Loucy (cell line): ENCODE measurements around the gene SERPINB1.

ENCODE experiments used
- EZH2phosphoT487 ChIP-seq: fragments of 200-600 bp; IDR thresholded peaks from 2 replicates; pipeline ENCODE4 v1.6.1; 2018; ENCODE audit warnings: antibody characterized with exemption, mild to moderate bottlenecking, moderate library complexity, borderline replicate concordance
- TF ChIP-seq, protein P1 (sequence below): fragments of 200-600 bp; sonication (generic); conservative IDR thresholded peaks from 2 replicates; pipeline ENCODE4 v1.5.1; 2014; ENCODE audit warnings: mild to moderate bottlenecking, antibody characterized with exemption, low read length

DNA sequence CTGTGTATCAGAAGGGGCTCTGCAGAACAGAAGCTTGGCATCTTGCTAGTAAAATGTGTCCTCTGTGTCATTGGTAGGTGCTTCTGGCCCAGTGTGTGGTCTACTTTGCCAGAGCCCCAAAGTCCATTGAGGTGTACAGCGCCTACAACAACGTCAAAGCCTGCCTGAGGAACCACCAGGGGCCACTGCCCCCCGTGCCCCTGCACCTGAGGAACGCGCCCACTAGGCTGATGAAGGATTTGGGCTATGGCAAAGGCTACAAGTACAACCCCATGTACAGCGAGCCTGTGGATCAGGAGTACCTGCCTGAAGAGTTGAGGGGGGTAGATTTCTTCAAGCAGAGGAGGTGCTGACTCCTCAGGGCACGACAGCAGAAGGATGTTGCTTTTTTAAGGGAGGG is 56.7 kb downstream of the SERPINB1 start:
- TF ChIP-seq, protein P1, sequence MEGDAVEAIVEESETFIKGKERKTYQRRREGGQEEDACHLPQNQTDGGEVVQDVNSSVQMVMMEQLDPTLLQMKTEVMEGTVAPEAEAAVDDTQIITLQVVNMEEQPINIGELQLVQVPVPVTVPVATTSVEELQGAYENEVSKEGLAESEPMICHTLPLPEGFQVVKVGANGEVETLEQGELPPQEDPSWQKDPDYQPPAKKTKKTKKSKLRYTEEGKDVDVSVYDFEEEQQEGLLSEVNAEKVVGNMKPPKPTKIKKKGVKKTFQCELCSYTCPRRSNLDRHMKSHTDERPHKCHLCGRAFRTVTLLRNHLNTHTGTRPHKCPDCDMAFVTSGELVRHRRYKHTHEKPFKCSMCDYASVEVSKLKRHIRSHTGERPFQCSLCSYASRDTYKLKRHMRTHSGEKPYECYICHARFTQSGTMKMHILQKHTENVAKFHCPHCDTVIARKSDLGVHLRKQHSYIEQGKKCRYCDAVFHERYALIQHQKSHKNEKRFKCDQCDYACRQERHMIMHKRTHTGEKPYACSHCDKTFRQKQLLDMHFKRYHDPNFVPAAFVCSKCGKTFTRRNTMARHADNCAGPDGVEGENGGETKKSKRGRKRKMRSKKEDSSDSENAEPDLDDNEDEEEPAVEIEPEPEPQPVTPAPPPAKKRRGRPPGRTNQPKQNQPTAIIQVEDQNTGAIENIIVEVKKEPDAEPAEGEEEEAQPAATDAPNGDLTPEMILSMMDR = no peak
- TF ChIP-seq EZH2phosphoT487 = no peak
